ENCODE measurements around the gene FAF2.

Gene FAF2

DNA sequence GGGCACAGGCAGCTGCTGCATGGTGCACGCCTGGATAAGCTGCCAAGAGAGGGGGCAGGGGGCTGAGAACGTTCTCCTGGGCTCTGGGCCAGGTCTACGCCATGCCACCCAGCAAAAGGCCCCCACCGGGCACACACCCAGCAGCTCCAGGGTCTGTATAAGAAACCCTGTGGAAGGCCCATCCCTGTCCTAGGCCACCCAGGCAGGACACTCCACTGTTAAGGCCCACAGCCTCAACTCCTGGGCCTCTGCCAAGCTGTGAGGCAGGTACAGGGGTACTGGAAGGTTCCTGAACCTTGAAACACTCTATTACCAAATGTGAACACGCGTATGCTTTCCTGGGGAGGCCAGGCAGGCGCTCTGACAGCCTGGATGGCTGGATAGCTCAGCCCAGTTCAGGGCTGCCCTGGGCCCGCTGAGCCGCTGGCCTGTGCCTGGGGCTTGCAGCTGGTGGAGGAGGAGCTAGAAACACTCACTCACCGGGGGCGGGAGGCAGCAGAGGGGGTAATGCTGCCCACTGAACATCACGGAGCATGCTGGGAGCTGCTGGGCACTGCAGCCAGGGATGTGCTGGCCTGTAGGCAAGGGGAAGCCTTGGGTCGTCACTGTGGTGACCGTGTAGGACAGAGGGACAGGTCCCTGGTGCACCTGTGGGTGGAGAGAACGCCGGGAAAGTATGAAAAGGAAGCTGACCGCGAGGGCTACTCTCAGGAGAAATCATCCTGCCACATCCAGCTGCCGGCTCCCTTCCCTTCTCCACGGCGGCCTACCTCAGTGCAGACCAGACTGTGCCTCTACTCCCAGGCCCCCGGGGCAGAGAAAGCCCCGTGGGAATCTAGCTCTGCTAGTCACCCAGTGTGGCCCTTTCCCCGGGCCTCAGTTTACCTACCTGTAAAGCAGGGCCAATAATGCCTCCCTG lies 83.1 kb downstream of the FAF2 start:
- H3K4me1 ChIP-seq (ENCODE audit: control insufficient read depth, insufficient read depth, low read length), result peaks cover 37% of the 10 kb centered on the region
- H3K9me3 ChIP-seq (ENCODE audit: control insufficient read depth, low read length), result no peaks in the 10 kb centered on the region
- no peak overlapping the region for H3K9ac ChIP-seq (ENCODE audit: low read length)
- no peaks in the 10 kb centered on the region for H3K27me3 ChIP-seq (ENCODE audit: control insufficient read depth, insufficient read depth, low read length)
- peaks cover 10% of the 10 kb centered on the region for H3K36me3 ChIP-seq (ENCODE audit: control insufficient read depth, insufficient read depth, low read length)
- H3K4me3 ChIP-seq (ENCODE audit: low read length), result no peak overlapping the region

- peaks cover 38% of the 10 kb centered on the region for H3K4me1 ChIP-seq (ENCODE audit: control insufficient read depth, insufficient read depth, low read length)
Measured at GRCh38 chr5:176531902-176532493, 83.8 kb downstream of the FAF2 start.

DNA sequence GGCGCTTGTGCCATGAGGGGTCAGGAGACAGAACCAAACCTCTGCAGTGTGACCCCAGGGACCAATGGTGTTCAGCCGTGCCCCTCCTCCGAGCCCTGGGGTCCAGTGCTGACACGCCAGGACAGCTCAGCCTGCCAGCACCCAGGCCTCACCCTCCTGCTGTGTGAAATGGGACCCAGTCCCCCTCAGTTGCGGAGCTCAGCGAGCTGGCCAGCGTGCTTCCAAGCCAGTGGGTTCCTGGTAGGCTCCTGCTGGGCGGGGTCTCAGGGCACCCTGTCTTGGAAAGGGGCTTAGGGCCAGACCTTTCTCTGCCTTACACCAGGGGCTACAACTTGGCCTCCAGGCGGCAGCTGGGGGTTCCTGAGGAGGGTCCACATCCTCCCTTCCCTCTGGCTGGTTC lies 84.6 kb downstream of the FAF2 start:
- no peak overlapping the region for H3K4me3 ChIP-seq (ENCODE audit: low read length)
- no peaks in the 10 kb centered on the region for H3K27me3 ChIP-seq (ENCODE audit: control insufficient read depth, insufficient read depth, low read length)
- no peak overlapping the region for H3K9ac ChIP-seq (ENCODE audit: low read length)
- peaks cover 38% of the 10 kb centered on the region for H3K4me1 ChIP-seq (ENCODE audit: control insufficient read depth, insufficient read depth, low read length)
- no peaks in the 10 kb centered on the region for H3K9me3 ChIP-seq (ENCODE audit: control insufficient read depth, low read length)
- peaks cover 10% of the 10 kb centered on the region for H3K36me3 ChIP-seq (ENCODE audit: control insufficient read depth, insufficient read depth, low read length)

More at GRCh38 chr5:176531902-176532493, 83.8 kb downstream of the FAF2 start:
- Histone ChIP-seq H3K36me3 (ENCODE audit: control insufficient read depth, insufficient read depth, low read length) (peaks cover 10% of the 10 kb centered on the region), H3K9ac (ENCODE audit: low read length) (no peak overlapping the region), H3K4me3 (ENCODE audit: low read length) (no peak overlapping the region), H3K9me3 (ENCODE audit: control insufficient read depth, low read length) (no peaks in the 10 kb centered on the region), H3K27me3 (ENCODE audit: control insufficient read depth, insufficient read depth, low read length) (no peaks in the 10 kb centered on the region)

GRCh38 chr5:176533390-176533789 lies 85.2 kb downstream of the FAF2 start:
- Histone ChIP-seq H3K9ac (ENCODE audit: low read length) (no peak overlapping the region), H3K4me1 (ENCODE audit: control insufficient read depth, insufficient read depth, low read length) (peaks cover 38% of the 10 kb centered on the region), H3K27me3 (ENCODE audit: control insufficient read depth, insufficient read depth, low read length) (no peaks in the 10 kb centered on the region), H3K36me3 (ENCODE audit: control insufficient read depth, insufficient read depth, low read length) (peaks cover 10% of the 10 kb centered on the region), H3K4me3 (ENCODE audit: low read length) (no peak overlapping the region), H3K9me3 (ENCODE audit: control insufficient read depth, low read length) (no peaks in the 10 kb centered on the region)

DNA sequence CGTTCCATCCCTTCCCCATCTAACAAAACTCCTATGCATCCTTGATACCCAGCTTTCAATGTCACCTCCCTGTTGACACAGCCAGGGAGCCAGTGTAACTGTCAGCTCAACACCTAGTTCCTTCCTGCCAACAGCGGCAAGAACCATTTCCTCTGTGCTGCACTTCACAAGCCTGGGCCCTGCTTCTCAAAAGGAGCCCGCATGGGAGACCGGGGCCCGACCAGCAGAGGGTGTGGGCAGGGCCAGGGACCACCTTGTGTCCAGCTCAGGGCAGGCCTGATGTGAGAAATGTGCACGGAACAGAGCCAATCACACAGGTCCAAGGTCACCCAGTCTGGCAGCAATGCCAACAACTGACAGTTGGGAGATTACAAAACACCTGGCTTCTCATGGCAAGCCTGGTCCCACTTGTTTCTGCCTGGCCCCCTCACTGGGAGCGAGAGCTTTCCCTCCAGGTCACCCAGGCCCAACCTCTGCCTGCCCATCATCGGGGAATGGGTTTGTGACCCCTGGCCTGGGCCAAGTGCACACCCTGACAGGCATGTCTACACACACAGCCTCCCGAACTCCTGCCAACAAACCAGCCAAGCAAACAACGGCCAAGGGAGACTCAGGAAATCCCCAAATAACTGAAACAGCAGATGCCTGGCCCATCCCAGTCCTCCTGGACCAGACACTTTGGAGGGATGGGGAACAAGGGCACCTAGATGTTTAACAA lies 85.9 kb downstream of the FAF2 start:
- Histone ChIP-seq H3K9me3 (ENCODE audit: control insufficient read depth, low read length) (no peaks in the 10 kb centered on the region), H3K36me3 (ENCODE audit: control insufficient read depth, insufficient read depth, low read length) (peaks cover 10% of the 10 kb centered on the region), H3K9ac (ENCODE audit: low read length) (peak overlapping the region; percentile 93), H3K4me3 (ENCODE audit: low read length) (no peak overlapping the region), H3K4me1 (ENCODE audit: control insufficient read depth, insufficient read depth, low read length) (peaks cover 38% of the 10 kb centered on the region), H3K27me3 (ENCODE audit: control insufficient read depth, insufficient read depth, low read length) (no peaks in the 10 kb centered on the region)

DNA sequence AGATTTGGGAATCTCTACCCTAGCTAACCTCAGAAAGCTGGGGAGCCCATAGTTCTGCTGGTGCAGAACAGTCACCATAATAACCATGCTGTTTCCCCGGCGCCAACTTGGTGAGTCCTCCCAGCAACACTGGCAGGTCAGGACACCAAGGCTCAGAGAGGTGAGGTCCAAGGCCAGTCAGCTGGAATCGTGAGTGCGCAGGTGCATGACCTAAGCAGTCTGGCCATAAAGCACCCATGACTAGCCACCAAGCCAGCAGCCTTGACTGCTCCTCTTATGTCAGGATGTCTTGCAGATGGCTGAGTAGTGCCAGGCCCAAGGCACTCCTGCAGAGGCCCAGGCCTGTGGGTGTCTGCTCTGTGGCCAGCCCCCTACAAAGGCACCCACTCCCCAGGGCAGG lies 86.5 kb downstream of the FAF2 start:
- no peaks in the 10 kb centered on the region for H3K27me3 ChIP-seq (ENCODE audit: control insufficient read depth, insufficient read depth, low read length)
- peak overlapping the region; percentile 93 for H3K9ac ChIP-seq (ENCODE audit: low read length)
- H3K4me1 ChIP-seq (ENCODE audit: control insufficient read depth, insufficient read depth, low read length), result peaks cover 38% of the 10 kb centered on the region
- H3K9me3 ChIP-seq (ENCODE audit: control insufficient read depth, low read length), result no peaks in the 10 kb centered on the region
- peak overlapping the region; percentile 64 for H3K4me3 ChIP-seq (ENCODE audit: low read length)
- peaks cover 10% of the 10 kb centered on the region for H3K36me3 ChIP-seq (ENCODE audit: control insufficient read depth, insufficient read depth, low read length)

GRCh38 chr5:176535101-176535663 lies 87.0 kb downstream of the FAF2 start:
- peaks cover 38% of the 10 kb centered on the region for H3K4me1 ChIP-seq (ENCODE audit: control insufficient read depth, insufficient read depth, low read length)
- H3K27me3 ChIP-seq (ENCODE audit: control insufficient read depth, insufficient read depth, low read length), result no peaks in the 10 kb centered on the region
- peak overlapping the region; percentile 93 for H3K9ac ChIP-seq (ENCODE audit: low read length)
- H3K4me3 ChIP-seq (ENCODE audit: low read length), result peak overlapping the region; percentile 64
- peaks cover 10% of the 10 kb centered on the region for H3K36me3 ChIP-seq (ENCODE audit: control insufficient read depth, insufficient read depth, low read length)
- no peaks in the 10 kb centered on the region for H3K9me3 ChIP-seq (ENCODE audit: control insufficient read depth, low read length)

- Histone ChIP-seq H3K9me3 (ENCODE audit: control insufficient read depth, low read length) (no peaks in the 10 kb centered on the region), H3K4me3 (ENCODE audit: low read length) (peak overlapping the region; percentile 64), H3K4me1 (ENCODE audit: control insufficient read depth, insufficient read depth, low read length) (peaks cover 38% of the 10 kb centered on the region), H3K27me3 (ENCODE audit: control insufficient read depth, insufficient read depth, low read length) (no peaks in the 10 kb centered on the region), H3K9ac (ENCODE audit: low read length) (peak overlapping the region; percentile 93), H3K36me3 (ENCODE audit: control insufficient read depth, insufficient read depth, low read length) (peaks cover 10% of the 10 kb centered on the region)
Measured at GRCh38 chr5:176535664-176536131, 87.5 kb downstream of the FAF2 start.

DNA sequence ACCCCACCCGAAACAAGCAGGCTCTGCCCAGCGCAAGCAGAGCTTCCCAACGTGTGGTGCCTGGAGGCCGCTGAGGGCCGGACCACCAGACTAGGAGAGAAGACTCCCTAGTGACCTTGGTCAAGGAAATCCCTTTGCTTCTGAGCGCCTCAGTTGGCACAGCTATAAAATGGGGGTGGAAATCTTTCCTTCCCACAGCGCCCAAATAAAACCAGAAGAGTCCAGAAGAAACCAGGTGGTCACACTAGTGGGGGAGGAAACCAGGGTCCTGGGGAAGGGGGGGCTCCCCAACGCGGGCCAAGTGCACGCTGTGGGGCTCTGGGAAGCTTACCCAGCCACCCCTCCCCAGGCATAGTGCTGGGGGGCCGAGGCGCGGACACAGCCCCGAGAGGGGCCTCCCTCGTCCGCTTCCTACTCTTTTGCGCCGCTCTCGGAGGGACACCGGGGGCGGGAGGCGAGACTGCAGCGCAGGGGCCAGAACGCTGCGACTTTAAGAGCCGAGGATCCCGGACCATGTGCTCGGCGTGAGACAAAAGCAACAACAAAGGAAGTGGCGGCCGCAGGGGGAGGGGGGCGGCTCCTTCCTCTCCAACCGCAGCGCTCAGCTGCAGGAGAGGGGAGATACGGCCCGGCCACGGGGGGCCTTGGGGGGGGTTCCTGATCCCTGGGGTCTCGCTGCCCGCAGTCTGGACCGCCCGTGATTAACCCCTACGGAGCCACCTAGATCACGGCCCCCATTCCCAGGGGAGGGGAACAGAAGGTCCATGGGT lies 88.1 kb downstream of the FAF2 start:
- H3K4me3 ChIP-seq (ENCODE audit: low read length), result peak overlapping the region; percentile 64
- H3K27me3 ChIP-seq (ENCODE audit: control insufficient read depth, insufficient read depth, low read length), result no peaks in the 10 kb centered on the region
- peak overlapping the region; percentile 93 for H3K9ac ChIP-seq (ENCODE audit: low read length)
- peaks cover 41% of the 10 kb centered on the region for H3K4me1 ChIP-seq (ENCODE audit: control insufficient read depth, insufficient read depth, low read length)
- H3K9me3 ChIP-seq (ENCODE audit: control insufficient read depth, low read length), result no peaks in the 10 kb centered on the region
- H3K36me3 ChIP-seq (ENCODE audit: control insufficient read depth, insufficient read depth, low read length), result peaks cover 5% of the 10 kb centered on the region

DNA sequence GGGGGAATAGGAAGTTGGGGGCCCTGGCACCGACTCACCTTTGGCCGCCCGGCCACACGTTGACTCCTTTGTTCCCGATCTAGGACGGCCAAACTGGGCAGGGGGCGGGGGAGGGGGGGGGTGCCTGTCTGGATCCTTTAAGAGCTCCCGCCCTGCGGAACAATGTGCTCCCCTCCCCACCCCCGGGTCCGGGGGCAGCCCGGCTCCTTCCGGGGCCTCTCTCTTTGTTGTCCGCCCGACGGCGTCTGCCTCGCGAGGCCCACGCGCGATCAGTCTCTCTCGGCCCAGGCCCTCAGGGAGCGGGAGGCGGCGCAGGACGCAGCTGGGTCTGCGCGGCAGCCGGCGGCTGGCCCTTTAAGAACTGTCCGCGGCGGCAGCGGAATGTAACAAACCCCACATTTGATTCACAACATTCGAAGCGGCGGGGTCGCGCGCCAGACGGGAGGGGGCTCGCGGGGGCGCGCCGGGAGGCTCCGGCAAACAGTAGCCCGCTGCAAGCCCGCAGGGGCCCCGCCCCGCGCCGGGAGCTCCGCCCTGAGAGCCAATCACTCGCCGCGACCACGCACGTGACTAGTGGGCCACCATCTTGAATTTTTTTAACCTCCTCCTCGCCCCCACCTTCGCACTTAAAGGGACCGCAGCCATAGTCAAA lies 88.8 kb downstream of the FAF2 start, which contains the start of gene RNF44:
TSS of gene RNF44 (minus strand) at position 501 of the 652 bp plus-strand sequence. CDS start 4,930 bp downstream, outside the sequence.
- H3K9me3 ChIP-seq (ENCODE audit: control insufficient read depth, low read length), result no peaks in the 10 kb centered on the region
- no peaks in the 10 kb centered on the region for H3K36me3 ChIP-seq (ENCODE audit: control insufficient read depth, insufficient read depth, low read length)
- H3K27me3 ChIP-seq (ENCODE audit: control insufficient read depth, insufficient read depth, low read length), result no peaks in the 10 kb centered on the region
- H3K4me1 ChIP-seq (ENCODE audit: control insufficient read depth, insufficient read depth, low read length), result peaks cover 49% of the 10 kb centered on the region
- H3K4me3 ChIP-seq (ENCODE audit: low read length), result peak within 1 kb of the TSS; percentile 92
- peak within 1 kb of the TSS; percentile 93 for H3K9ac ChIP-seq (ENCODE audit: low read length)

Data from mucosa of stomach (tissue), 1 donor.